ENCODE measurements around the gene ATP1A1.
A peak's percentile ranks its signal among the peaks of the same experiment; 100 is the strongest.

Gene ATP1A1

GRCh38 chr1:116373431-116374352, 648 bp downstream of the ATP1A1 start:
- peak; percentile 59 for DNase-seq

GRCh38 chr1:116374353-116375147, 1.5 kb downstream of the ATP1A1 start:
- peak; percentile 23 for DNase-seq

- DNase-seq: no peak
Observed at GRCh38 chr1:116375148-116375886, 2.3 kb downstream of the ATP1A1 start.

- peak; percentile 59 for DNase-seq
Observed at GRCh38 chr1:116375887-116376728, 3.1 kb downstream of the ATP1A1 start.

- no peak for DNase-seq
Observed at GRCh38 chr1:116376729-116377086, 3.7 kb downstream of the ATP1A1 start.

- peak; percentile 39 for DNase-seq
Observed at GRCh38 chr1:116377541-116378529, 4.8 kb downstream of the ATP1A1 start.

GRCh38 chr1:116379057-116379630, 6.1 kb downstream of the ATP1A1 start:
- no peak for DNase-seq

- no peak for DNase-seq
Observed at GRCh38 chr1:116379674-116380498, 6.8 kb downstream of the ATP1A1 start.

- no peak for DNase-seq
Observed at GRCh38 chr1:116380499-116381242, 7.6 kb downstream of the ATP1A1 start.

- DNase-seq: no peak
Observed at GRCh38 chr1:116382321-116382720, 9.3 kb downstream of the ATP1A1 start.

GRCh38 chr1:116382857-116383483, 9.9 kb downstream of the ATP1A1 start:
- DNase-seq: no peak

- DNase-seq: no peak
Observed at GRCh38 chr1:116386042-116386441, 13.0 kb downstream of the ATP1A1 start.

GRCh38 chr1:116387551-116387950, 14.5 kb downstream of the ATP1A1 start:
- DNase-seq: no peak

GRCh38 chr1:116388122-116388521, 15.1 kb downstream of the ATP1A1 start:
- no peak for DNase-seq

GRCh38 chr1:116389013-116389412, 16.0 kb downstream of the ATP1A1 start:
- no peak for DNase-seq

- no peak for DNase-seq
Observed at GRCh38 chr1:116389686-116390085, 16.6 kb downstream of the ATP1A1 start.

- peak; percentile 53 for DNase-seq
Observed at GRCh38 chr1:116390195-116390594, 17.2 kb downstream of the ATP1A1 start.

- DNase-seq: no peak
Observed at GRCh38 chr1:116391185-116391584, 18.1 kb downstream of the ATP1A1 start.
